Stimulated activated naive CD4-positive, alpha-beta T cell (primary cell): ENCODE measurements around the gene MMP1.

Source experiments
- DNase-seq, 6 experiments: peaks; one replicate each; lab custom pipeline; 2025; lab: John Stamatoyannopoulos, UW

MMP1 gene

GRCh38 chr11:102806296-102806695 lies 8.3 kb upstream of the MMP1 start:
- DNase-seq: no peak

DNA sequence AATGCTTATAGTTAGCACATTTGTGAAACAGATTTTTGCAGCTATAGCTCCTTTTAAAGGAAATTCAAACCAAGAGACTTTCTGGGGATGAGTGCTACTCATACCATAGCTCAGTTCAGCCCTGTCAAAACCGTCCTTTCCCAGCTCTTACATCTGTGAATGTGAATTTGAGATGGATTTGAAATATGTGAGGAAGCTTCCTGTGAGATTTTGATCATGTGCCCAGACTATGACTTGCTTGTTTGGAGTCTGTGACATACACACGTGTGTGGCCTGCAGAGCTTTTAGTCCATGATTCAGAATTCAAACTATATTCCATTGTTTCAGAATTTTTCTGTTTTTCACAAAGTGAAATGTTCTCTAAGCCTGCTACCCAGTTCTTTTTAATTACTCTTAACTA lies 4.4 kb upstream of the MMP1 start:
- no peak for DNase-seq

DNA sequence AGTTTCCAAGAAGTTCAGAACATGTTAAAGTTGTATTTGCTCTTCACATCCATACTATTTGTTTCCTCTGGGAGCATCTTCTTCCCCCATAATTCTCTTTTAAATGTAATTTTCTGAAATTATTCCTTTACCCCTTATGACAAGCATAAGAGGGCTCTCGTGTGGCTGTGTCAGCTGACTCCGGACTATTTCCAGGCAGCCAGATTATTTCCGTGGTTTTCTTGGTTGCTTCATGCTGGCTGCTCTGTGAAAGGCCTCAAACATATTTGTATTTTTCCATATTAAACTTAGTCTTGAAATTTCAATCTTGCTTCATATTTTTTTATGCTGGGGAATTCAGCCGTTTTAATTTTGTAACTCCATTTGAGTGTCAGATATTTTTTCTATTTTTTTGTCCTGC lies 2.8 kb upstream of the MMP1 start:
- DNase-seq: no peak

GRCh38 chr11:102799681-102800340 lies 1.9 kb upstream of the MMP1 start:
- DNase-seq: no peak

DNA sequence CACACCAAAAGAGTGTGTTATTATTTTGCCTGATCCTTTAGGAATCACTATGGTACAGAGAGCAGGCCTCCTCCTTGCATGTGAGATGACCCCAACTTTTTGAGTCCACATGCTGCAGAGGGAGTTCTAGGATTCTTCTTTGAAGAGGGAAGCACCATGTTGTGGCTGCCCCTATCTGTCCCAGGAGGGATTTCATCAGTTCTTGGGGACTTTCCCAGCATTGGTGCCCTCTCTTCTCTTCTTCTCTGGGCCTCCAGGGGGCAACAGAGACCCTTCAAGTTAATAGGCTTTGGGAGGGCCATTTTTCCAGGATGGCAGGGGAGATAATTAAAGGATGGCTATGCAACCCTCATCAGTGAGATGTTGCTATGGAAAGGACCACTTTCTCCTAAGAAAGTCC lies 3.6 kb downstream of the MMP1 start:
- no peak for DNase-seq

DNA sequence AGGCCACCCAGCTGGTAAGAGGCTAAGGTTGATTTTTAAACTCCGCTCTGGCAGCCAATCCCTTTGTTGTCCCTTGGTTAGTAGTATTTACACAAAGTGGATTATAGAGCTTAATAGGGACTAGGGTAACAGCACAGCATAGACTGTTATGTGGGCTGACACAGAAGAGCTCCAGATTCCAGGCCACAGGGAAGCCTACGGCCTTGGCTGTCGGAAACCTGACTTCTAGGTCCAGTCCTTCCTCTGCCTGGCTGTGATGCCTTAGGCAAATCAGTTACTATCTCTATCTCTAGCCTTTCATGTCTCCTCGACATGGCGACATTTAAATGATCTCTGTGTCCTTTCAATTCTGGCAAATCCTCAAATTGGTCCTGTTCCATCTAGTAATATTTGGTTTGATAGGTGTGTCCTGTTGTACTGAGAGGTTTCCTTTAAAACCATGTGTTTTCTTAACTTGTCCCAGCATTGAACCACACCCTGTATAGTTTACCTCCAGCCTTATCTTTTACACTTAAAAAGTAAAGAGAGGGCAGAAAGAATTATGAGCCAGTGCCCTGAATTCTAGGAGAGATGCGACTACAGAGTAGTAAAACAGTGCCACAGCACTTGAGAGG lies 4.2 kb downstream of the MMP1 start:
- DNase-seq: no peak

GRCh38 chr11:102792604-102793003 lies 5.4 kb downstream of the MMP1 start:
- DNase-seq: no peak

DNA sequence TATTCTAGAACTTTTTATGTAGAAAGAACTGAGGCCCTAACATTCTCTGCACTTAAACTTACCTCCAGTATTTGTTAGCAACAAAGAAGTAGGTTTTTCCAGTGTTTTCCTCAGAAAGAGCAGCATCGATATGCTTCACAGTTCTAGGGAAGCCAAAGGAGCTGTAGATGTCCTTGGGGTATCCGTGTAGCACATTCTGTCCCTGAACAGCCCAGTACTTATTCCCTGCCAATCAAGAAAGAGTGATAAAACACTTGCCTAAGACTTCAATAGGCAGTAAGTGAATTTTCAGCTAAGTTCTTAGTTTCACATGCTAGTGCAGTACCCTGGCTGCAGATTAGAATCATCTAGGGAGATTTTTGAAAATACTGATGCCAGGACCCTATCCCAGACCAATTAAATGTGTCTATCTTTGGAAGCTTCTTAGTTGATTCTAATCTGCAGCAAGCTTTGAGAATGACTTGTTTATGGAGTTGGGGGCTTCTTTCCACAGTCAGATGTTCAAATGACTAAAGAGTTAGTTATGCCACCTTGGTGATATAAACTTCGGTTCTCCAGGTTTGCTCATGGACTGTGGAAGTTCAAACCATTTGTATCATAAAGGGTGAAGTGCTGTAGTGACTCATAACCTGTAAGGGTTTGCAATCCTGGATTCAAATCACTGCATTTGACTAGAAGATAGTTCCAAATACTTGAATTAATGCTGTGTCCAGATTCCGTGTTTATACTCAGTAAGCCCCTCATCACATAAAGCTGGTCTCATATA lies 6.5 kb downstream of the MMP1 start:
- no peak for DNase-seq

DNA sequence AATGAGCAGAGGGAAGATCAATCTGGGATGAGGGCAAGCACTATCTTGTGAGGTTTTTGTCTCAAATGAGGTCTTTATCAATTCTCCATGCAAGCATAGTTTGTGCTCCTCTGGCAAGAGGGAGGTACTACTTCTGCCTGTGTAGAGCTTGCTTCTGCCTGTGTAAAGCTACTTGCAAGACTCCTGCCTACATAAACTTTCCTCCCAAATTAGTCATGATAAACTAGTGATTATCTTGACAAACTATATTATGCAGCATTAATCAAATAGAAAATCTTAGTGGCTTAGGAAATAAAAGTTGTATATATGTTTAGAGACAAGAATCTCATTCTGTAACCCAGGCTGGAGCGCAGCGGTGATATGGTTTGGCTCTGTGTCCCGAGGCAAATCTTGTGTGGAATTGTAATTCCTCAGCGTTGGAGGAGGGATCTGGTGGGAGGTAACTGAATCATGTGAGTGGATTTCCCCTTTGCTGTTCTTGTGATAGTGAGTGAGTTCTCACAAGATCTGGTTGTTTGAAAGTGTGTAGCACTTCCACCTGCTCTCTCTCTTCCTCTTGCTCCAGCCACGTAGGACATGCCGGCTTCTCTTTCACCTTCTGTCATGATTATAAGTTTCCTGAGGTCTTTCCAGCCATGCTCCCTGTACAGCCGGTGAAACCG lies 9.5 kb downstream of the MMP1 start:
- DNase-seq: no peak

- DNase-seq: no peak
Measured at GRCh38 chr11:102784380-102784779, 13.6 kb downstream of the MMP1 start.

- DNase-seq: no peak
Measured at GRCh38 chr11:102783720-102784119, 14.2 kb downstream of the MMP1 start.

DNA sequence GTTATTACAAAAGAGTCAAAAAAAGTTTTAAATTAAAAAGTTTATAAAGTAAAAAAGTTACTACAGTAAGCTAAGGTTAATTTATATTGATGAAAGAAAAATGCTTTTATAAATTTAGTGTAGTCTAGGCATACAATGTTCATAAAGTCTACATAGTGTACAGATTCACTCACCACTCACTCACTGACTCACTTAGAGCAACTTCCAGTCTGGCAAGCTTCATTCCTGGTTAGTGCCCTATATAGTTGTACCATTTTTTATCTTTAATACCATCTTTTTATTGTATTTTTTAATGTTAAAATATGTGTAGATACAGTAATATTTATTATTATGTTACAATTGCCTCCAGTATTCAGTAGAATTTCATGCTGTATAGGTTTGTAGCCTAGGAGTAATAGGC lies 14.9 kb downstream of the MMP1 start:
- no peak for DNase-seq

DNA sequence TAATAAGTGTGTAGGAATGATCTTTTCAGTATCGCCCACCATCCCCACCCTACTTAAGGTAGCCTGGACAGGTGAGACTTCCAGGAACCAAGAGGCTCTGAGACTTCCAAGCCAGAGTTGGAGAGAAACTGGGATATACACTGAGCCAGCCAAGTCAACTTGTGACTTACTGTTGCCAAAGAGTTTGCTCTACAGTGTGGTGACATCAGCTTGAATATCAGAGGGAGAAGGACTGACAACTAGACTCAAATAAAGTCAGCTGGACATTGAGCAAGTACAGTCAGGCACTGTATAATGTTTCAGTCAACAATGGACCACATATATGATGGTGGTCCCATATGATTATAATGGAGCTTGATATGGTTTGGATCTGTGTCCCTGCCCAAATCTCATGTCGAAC lies 16.3 kb downstream of the MMP1 start:
- no peak for DNase-seq

DNA sequence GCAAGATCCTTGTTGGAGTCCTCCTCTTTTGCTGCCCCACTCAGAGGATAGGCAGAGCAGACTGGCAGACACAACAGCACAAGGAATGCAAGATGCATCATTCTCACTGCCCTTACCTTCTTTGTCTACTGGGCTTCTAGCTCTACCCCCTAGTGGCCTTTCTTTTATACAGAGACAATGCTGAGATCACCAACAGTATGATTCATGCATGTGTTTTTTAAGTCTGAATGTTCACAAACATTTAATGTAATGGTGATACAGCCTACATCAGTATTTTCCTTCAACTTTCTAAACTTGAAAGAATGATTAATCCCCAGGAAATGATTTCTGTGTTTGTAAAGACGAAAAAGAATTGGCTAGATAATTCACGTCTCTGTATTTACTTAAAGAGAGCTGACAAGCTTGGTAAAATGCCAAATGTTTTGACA lies 17.5 kb downstream of the MMP1 start, which contains the start of gene MMP10:
Gene MMP10, minus strand, starts transcription at position 138 of the 428 bp plus-strand sequence. Its CDS starts 37 bp downstream, at position 101.
- DNase-seq: no peak

DNA sequence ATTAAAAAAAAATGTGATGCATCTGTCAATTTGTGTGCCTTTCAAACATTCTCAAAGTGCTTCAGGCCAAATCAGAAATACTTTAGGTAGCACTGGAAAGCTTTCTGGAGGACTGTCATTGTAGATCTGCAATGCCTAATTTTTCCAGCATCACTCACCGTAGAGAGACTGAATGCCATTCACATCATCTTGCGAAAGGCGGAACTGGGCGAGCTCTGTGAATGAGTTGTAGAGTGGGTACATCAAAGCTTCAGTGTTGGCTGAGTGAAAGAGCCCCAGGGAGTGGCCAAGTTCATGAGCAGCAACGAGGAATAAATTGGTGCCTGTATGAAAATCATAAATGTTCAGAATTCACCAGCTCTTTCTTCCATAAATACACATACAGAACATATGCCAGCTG lies 21.5 kb downstream of the MMP1 start:
- no peak for DNase-seq

- no peak for DNase-seq
Measured at GRCh38 chr11:102773386-102773785, 24.6 kb downstream of the MMP1 start.

GRCh38 chr11:102771351-102771750 lies 26.6 kb downstream of the MMP1 start:
- DNase-seq: no peak

GRCh38 chr11:102770191-102770590 lies 27.8 kb downstream of the MMP1 start:
- DNase-seq: no peak

DNA sequence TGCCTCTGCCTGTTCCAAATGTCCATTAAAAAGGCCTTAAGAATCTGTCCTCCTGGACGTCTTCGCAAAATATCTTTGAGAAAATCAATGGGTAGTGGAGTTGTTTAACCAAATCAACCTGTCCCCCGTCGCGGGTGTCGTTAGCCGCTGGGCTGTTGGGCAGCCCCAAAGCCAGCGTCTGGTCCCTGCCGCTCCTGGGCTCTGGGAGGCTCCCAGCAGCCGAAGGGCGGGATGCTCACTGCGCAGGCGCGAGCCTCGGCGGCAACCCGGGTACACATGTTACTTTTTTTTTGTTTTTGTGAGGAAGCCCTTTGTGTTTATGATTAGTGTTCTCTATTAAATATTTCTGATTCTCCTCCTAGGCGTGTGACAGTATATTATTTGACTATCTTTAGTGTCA lies 30.2 kb downstream of the MMP1 start:
- DNase-seq: no peak

GRCh38 chr11:102763440-102763839 lies 34.5 kb downstream of the MMP1 start:
- no peak for DNase-seq

- DNase-seq: no peak
Measured at GRCh38 chr11:102762361-102762767, 35.6 kb downstream of the MMP1 start.

DNA sequence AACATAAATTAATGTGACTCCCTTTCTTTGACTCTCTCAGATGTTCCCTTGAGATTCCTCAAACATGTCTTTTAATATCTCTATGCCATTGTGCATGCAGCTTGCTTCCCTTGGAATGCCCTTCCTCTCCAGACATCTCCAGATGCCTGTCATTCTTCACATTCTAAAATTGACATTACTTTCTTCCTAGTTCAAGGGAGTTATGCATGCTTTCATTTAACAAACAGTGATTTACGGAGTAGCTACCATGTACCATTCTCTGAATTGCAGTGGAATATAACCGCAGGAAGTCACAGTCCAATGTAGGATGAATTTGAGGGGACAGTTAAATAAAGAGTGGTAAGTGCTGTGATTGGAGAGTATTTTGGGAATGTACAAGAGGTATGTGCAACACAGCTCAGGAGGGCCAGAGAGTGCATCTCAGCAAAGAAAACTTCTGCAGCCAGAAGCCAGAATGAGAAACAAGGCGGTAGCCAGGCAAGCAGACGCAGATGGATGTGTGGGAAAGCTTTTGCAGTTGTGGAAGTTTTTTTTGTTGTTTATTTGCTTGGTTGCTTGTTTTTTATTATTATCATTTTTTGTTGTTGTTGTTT lies 36.2 kb downstream of the MMP1 start:
- no peak for DNase-seq
